ENCODE results near the gene CYB5RL. TPM values are rescaled to one million over a fixed set of nuclear protein-coding genes. Genes with fewer than 3 reads are reported as not detected.
"Not testable (repeated sequence)": the region's sequence is repeated elsewhere in the genome, so short reads cannot be mapped to it uniquely, and the experiment has no call there.

The CYB5RL gene
- total RNA-seq, 1 donor from 2014 or later = 16.0 TPM

GRCh38 chr1:54239035-54239383 is 39.2 kb upstream of the CYB5RL start:
- no peaks in the 10 kb centered on the region for H3K27me3 Mint-ChIP-seq (ENCODE audit: low read depth)
- no peaks in the 10 kb centered on the region for H3K9me3 Mint-ChIP-seq
- H3K27ac Mint-ChIP-seq (ENCODE audit: unreplicated experiment) = no peak overlapping the region
- H3K4me3 Mint-ChIP-seq = no peak overlapping the region
- no peak for DNase-seq (ENCODE audit: low read depth, low spot score)
- no peak for TF ChIP-seq CTCF (conservative IDR thresholded peaks at IDR 0.05)
- peaks cover 5% of the 10 kb centered on the region for H3K4me1 Mint-ChIP-seq
- H3K36me3 Mint-ChIP-seq (ENCODE audit: low read depth) = peaks cover 20% of the 10 kb centered on the region

GRCh38 chr1:54238353-54239034 is 38.7 kb upstream of the CYB5RL start:
- peaks cover 5% of the 10 kb centered on the region for H3K4me1 Mint-ChIP-seq
- no peak for DNase-seq (ENCODE audit: low read depth, low spot score)
- no peak for TF ChIP-seq CTCF (conservative IDR thresholded peaks at IDR 0.05)
- no peak overlapping the region for H3K4me3 Mint-ChIP-seq
- no peaks in the 10 kb centered on the region for H3K9me3 Mint-ChIP-seq
- H3K36me3 Mint-ChIP-seq (ENCODE audit: low read depth) = peaks cover 20% of the 10 kb centered on the region
- H3K27me3 Mint-ChIP-seq (ENCODE audit: low read depth) = no peaks in the 10 kb centered on the region
- no peak overlapping the region for H3K27ac Mint-ChIP-seq (ENCODE audit: unreplicated experiment)

- no peak overlapping the region for H3K27ac Mint-ChIP-seq (ENCODE audit: unreplicated experiment)
- no peak overlapping the region for H3K4me3 Mint-ChIP-seq
- peaks cover 18% of the 10 kb centered on the region for H3K36me3 Mint-ChIP-seq (ENCODE audit: low read depth)
- H3K27me3 Mint-ChIP-seq (ENCODE audit: low read depth) = no peaks in the 10 kb centered on the region
- no peak for DNase-seq (ENCODE audit: low read depth, low spot score)
- no peaks in the 10 kb centered on the region for H3K9me3 Mint-ChIP-seq
- H3K4me1 Mint-ChIP-seq = peaks cover 5% of the 10 kb centered on the region
- no peak for TF ChIP-seq CTCF (conservative IDR thresholded peaks at IDR 0.05)
Measured at GRCh38 chr1:54237586-54237985, 37.8 kb upstream of the CYB5RL start.

GRCh38 chr1:54234284-54234683 is 34.5 kb upstream of the CYB5RL start:
- DNase-seq (ENCODE audit: low read depth, low spot score) = no peak
- peaks cover 9% of the 10 kb centered on the region for H3K4me1 Mint-ChIP-seq
- no peak overlapping the region for H3K27ac Mint-ChIP-seq (ENCODE audit: unreplicated experiment)

GRCh38 chr1:54233196-54233595 is 33.4 kb upstream of the CYB5RL start:
- not testable (repeated sequence) for H3K27ac Mint-ChIP-seq (ENCODE audit: unreplicated experiment); H3K4me3 Mint-ChIP-seq; DNase-seq (ENCODE audit: low read depth, low spot score); H3K27me3 Mint-ChIP-seq (ENCODE audit: low read depth); H3K9me3 Mint-ChIP-seq
- Mint-ChIP-seq H3K4me1 (peaks cover 12% of the 10 kb centered on the region), H3K36me3 (ENCODE audit: low read depth) (peaks cover 24% of the 10 kb centered on the region)

More at GRCh38 chr1:54234284-54234683, 34.5 kb upstream of the CYB5RL start:
- H3K27me3 Mint-ChIP-seq (ENCODE audit: low read depth) = no peaks in the 10 kb centered on the region
- H3K9me3 Mint-ChIP-seq = no peaks in the 10 kb centered on the region
- TF ChIP-seq CTCF (conservative IDR thresholded peaks at IDR 0.05) = no peak
- H3K4me3 Mint-ChIP-seq = no peak overlapping the region
- H3K36me3 Mint-ChIP-seq (ENCODE audit: low read depth) = peaks cover 26% of the 10 kb centered on the region

GRCh38 chr1:54230507-54231339 is 30.9 kb upstream of the CYB5RL start:
- Mint-ChIP-seq H3K36me3 (ENCODE audit: low read depth) (peaks cover 23% of the 10 kb centered on the region), H3K9me3 (no peaks in the 10 kb centered on the region), H3K27ac (ENCODE audit: unreplicated experiment) (no peak overlapping the region), H3K4me3 (peak overlapping the region; percentile 12), H3K4me1 (peaks cover 37% of the 10 kb centered on the region), H3K27me3 (ENCODE audit: low read depth) (peaks cover 6% of the 10 kb centered on the region)
- TF ChIP-seq CTCF (conservative IDR thresholded peaks at IDR 0.05) = no peak
- DNase-seq (ENCODE audit: low read depth, low spot score) = no peak
